Hippocampal formation (tissue), 2 donors: Measurements from ENCODE around the gene FAM229A.
A peak's percentile ranks its signal among the peaks of the same experiment; 100 is the strongest.

Experiments
- DNase-seq, 2 donors: peaks; one replicate each; lab custom pipeline; 2025; lab: John Stamatoyannopoulos, UW

The FAM229A gene

DNA sequence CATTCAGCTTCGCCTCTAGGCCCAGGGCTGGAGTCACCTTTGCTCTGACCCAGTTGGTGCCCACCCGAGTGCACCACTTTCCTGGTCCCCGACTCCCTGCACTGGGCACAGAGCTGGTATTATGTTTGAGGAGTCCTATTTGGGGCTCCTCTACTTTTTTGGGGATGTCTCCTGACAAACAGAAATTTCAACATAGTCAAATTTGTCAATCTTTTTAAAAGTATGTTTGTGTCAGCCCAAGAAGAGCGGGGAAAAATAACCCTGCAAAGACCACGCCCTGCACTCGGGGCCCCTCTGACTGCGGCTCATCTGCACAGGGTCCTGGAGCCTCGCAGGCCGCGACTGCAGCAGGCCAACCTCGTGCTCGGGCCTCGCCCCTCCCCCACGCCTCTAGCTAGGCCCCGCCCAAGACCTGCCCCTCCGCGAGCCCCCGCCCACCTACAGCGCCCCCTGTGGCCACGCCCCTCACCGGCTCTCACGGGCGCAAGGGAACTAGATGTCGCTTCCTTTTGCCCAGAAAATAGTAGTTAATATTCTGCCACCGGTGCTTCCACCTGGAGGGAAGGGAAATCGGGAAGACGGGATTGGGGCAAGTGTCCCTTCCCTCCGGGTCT, 11.4 kb downstream of the FAM229A start:
- DNase-seq: peak; percentile 66 to 78

- no peak for DNase-seq
These were observed 13.0 kb downstream of the FAM229A start for GRCh38 chr1:32349211-32349708.

DNA sequence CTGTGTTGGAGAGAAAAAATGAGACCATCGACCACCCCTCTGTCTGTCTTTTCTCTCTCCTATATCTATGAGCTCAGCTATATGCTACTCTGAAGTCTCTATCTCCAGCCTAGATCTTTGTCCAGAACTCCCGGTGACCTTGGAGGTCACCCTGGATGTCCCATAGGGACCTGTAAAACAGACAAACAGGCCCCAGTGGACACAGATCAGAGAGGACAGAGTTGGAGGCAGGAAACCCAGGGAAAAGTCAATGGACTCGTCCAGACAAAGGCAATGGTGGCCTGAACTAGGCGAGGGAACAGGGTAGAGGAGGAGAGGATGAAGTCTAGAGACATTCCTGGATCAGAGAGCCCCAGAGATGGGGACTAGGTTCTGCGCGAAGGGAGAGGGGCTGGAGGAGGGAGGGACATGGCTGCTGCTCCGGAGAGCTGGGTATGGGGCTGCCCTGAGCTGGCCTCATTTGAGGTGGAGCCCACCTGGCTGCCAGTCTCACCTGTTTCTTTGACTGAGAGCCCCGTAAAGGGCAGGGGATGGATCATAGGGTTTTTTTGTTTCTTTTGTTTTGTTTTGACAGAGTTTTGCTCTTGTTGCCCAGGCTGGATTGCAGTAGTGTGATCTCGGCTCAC, 15.6 kb downstream of the FAM229A start:
- no peak for DNase-seq

- no peak for DNase-seq
These were observed 16.9 kb downstream of the FAM229A start for GRCh38 chr1:32345289-32345827.

DNA sequence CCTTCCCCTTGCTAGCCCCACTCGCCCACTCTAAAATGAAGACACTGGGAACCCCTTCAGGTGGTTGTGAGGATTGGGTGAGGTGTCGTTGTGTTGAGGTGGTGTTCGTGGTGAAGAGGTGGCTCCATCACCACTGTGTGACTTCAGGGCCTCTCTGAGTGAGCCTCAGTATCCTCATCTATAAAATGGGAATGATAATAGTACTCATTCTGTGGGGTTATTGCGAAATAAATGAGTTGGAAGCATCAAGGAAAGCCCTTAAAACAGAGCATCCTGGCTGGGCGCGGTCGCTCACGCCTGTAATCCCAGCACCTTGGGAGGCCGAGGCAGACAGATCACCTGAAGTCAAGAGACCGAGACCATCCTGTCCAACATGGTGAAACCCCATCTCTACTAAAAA, 19.6 kb downstream of the FAM229A start:
- no peak for DNase-seq

GRCh38 chr1:32341971-32342370, 20.3 kb downstream of the FAM229A start:
- no peak for DNase-seq

DNA sequence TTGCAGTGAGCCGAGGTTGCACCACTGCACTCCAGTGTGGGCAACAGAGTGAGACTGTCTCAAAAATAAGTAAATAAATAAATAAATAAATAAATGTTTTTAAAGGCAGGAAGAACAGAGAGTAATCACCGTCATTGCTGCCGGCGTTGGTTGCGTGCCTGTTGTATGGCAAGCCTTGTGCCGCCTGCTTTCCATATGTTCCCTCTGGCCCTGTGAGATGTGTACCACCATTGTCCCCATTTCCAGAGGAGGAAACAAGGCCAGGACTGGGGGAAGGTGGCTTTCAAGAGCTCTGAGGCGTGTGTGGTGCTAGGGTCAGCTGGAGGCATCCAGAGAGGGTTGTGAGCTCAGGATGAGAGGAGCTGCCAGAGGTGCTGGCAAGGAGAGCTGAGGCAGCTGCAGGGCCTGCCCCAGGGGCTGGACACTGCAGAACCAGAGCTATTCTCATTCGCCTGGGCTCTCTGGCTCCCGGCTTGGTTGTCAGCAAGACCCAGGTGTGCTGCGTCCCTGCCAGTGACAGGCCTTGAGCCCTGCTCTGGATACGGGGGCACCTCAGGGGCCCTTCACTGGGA, 21.0 kb downstream of the FAM229A start:
- DNase-seq: no peak

- no peak for DNase-seq
These were observed 22.8 kb downstream of the FAM229A start for GRCh38 chr1:32339363-32339978.

- no peak for DNase-seq
These were observed 23.6 kb downstream of the FAM229A start for GRCh38 chr1:32338637-32339145.

DNA sequence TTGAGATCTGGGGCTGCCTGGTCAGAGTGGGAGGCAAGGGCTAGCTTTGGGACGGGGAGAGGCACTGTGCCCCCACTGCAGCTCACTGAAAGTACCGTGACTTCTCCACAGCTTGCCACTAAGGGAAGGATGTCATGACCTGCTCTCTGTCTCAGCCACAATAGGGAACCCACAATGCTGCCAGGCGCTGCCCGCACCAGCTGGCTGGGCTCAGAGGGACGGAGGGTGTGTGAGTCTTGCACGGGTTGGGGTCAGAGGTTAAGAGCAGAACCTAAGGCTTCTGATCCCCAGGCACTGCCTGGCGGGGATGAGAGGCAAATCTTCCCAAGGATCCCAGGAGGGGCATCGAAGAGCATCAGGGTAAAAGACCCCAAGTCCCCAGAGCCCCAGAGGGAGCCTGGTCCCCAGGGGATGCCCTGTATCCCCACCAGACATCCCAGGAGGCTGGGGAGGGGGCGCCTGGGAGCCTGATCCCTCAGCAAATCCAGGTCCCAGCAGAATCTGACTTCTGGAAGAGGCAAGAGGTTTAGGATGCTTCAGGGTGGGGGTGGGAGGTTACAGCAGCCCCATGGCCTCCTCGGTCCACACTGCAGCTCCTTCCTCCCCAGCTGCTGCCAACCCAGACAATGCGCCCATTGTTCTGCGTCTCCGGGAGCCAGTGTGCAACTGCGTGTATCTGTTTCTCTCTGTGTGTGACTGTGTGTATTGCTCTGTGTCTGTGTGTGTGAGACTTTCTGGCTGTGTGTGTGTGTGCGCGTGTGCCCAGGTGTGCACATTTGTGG, 24.2 kb downstream of the FAM229A start:
- peak; percentile 86 for DNase-seq

- DNase-seq: no peak
These were observed 25.2 kb downstream of the FAM229A start for GRCh38 chr1:32336963-32337675.

- no peak for DNase-seq
These were observed 25.7 kb downstream of the FAM229A start for GRCh38 chr1:32336591-32336932.

GRCh38 chr1:32335790-32336590, 26.3 kb downstream of the FAM229A start, which contains the start of gene MARCKSL1:
MARCKSL1 (minus strand) TSS chr1:32336233; CDS start chr1:32336033, 200 bp downstream.
- DNase-seq: peak; percentile 73 to 83

DNA sequence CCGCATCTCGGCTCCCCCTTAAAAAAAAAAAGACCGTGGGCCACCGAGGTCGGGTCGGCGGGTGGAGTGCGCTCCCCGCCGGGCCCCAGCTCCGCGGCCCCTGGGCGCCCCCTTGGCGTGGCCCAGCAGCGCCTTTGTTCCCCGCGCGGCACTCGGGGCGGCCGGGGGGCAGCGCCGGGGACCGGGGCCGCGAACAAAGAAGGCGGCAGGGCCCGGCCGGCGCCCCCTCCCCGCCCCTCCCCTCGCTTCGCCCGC, 26.8 kb downstream of the FAM229A start:
- DNase-seq: no peak

- peak in 1 of 2 donors; percentile 51 for DNase-seq
These were observed 27.3 kb downstream of the FAM229A start for GRCh38 chr1:32334864-32335534.

GRCh38 chr1:32334274-32334861, 27.9 kb downstream of the FAM229A start:
- DNase-seq: no peak

DNA sequence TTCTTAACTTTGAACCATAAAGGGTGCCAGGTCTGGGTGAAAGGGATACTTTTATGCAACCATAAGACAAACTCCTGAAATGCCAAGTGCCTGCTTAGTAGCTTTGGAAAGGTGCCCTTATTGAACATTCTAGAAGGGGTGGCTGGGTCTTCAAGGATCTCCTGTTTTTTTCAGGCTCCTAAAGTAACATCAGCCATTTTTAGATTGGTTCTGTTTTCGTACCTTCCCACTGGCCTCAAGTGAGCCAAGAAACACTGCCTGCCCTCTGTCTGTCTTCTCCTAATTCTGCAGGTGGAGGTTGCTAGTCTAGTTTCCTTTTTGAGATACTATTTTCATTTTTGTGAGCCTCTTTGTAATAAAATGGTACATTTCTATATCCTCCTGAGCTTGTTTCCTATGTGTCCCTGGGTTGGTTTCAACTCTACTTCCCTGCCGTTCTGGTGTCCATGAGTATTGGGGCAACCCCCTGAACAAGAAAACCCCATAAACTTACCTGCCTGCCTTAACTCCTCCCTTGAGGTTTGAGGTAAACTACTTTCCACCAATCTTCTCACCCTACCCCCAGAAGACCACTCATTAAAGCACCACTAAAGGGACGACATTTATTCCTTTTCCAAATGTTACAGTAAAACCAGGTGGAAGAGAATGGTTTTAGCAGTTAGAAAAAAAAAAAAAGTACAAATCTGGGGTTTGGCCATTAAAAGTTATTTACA, 28.9 kb downstream of the FAM229A start:
- DNase-seq: no peak

- no peak for DNase-seq
These were observed 29.8 kb downstream of the FAM229A start for GRCh38 chr1:32332290-32333079.
